Upper lobe of right lung (tissue), 1 donor: ENCODE results near the gene MRPS27. TPM values are rescaled to one million over a fixed set of nuclear protein-coding genes. Genes with fewer than 3 reads are reported as not detected.
"Not testable (repeated sequence)": the region's sequence is repeated elsewhere in the genome, so short reads cannot be mapped to it uniquely, and the experiment has no call there.

ENCODE experiments used
- ATAC-seq: fragments of 200-7000 bp; cut with Tn5 transposase; one replicate; pipeline ENCODE4 v1.9.1; 2020; ENCODE audit warnings: mild to moderate bottlenecking, moderate library complexity
- DNase-seq: peaks from one replicate; pipeline ENCODE4 v3.0.0-alpha.2; 2020
- H3K27ac ChIP-seq: fragments of 200-600 bp; one replicate; pipeline ENCODE4 v1.8.0; 2022
- H3K27me3 ChIP-seq: fragments of 200-600 bp; one replicate; pipeline ENCODE4 v1.8.0; 2022; ENCODE audit warnings: mild to moderate bottlenecking
- H3K36me3 ChIP-seq: fragments of 200-600 bp; one replicate; pipeline ENCODE4 v1.8.0; 2022
- H3K4me1 ChIP-seq: fragments of 200-600 bp; one replicate; pipeline ENCODE4 v1.8.0; 2022
- H3K4me3 ChIP-seq: fragments of 200-600 bp; one replicate; pipeline ENCODE4 v1.8.0; 2022; ENCODE audit warnings: mild to moderate bottlenecking
- H3K9me3 ChIP-seq: fragments of 200-600 bp; one replicate; pipeline ENCODE4 v1.8.0; 2022
- CTCF ChIP-seq: fragments of 200-600 bp; IDR thresholded peaks from one replicate; pipeline ENCODE4 v1.8.0; 2022; ENCODE audit warnings: antibody characterized with exemption
- intact Hi-C: fragments of 100-400 bp; cut with DNase I; formaldehyde crosslinking; loops from one replicate; pipeline ENCODE4 v1.11.0; 2022
- microRNA-seq: library from miRNA; unstranded; fragments of <30 nt; microRNA quantifications from one replicate; pipeline ENCODE4 v1.2.0, GENCODE V29; 2020; ENCODE audit warnings: borderline microRNAs expressed
- total RNA-seq: library from RNA; stranded (reverse); fragmentation: NEBNext Ultra II Directional; extraction: Animal tissue kit (Norgen Biotek cat#: 25700); gene quantifications from one replicate; pipeline ENCODE4 v1.2.1, GENCODE V29; 2021
- donor health status: DM: no; HTN: yes; CAD: no; lungs with severe emphysema.

MRPS27 gene
- total RNA-seq, 1 donor from 2014 or later = 34.2 TPM

DNA sequence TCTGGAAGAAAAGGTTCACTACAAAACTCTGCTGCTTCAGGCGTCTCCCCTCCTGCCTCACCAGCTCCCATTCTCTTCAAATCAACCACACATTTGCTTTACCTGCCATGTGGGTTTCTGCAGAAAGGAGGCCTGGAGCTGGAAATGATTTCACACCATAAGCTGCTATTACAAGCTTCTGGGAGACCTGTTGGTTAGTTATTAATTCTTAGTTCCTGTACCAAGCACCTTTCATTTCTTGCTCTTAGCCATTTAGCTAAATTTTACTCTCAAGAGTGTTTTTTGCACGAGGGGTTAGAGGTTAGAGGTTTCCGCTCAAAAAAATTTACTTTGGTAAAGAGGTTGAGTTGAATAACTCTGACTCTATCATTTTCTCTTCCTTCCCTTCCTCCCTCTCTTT, 142.5 kb downstream of the MRPS27 start:
- no peak overlapping the region for H3K4me3 ChIP-seq
- no peaks in the 10 kb centered on the region for H3K36me3 ChIP-seq
- TF ChIP-seq CTCF = no peak
- H3K27ac ChIP-seq = no peak overlapping the region
- intact Hi-C loops = no loop called here
- no peaks in the 10 kb centered on the region for H3K27me3 ChIP-seq
- no peaks in the 10 kb centered on the region for H3K9me3 ChIP-seq
- H3K4me1 ChIP-seq = no peaks in the 10 kb centered on the region
- DNase-seq = no peak
- no peak for ATAC-seq

DNA sequence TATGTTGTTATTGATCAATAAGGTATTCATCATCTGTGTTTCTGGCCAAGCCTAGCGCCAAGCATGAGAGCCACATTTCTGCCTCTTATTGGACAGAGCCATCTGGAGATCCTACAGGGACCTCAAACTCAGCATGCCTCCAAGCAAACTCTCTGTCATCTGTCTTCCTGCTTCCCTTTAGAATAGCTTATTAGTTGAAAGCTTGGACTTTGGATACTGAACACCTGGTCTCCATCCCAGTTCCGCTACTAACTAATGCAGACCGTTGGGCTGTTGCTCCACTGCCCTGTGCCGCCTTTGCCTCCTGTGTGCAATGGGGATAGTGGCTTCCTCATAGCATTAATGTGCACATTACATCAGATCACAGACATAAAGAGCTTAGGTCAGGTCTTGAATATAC, 147.3 kb downstream of the MRPS27 start:
- no peaks in the 10 kb centered on the region for H3K36me3 ChIP-seq
- intact Hi-C loops = no loop called here
- DNase-seq (no peak), ATAC-seq (no peak)
- no peaks in the 10 kb centered on the region for H3K4me1 ChIP-seq
- H3K9me3 ChIP-seq = no peaks in the 10 kb centered on the region
- H3K27me3 ChIP-seq = no peaks in the 10 kb centered on the region
- no peak for TF ChIP-seq CTCF
- H3K27ac ChIP-seq = no peak overlapping the region
- H3K4me3 ChIP-seq = no peak overlapping the region

DNA sequence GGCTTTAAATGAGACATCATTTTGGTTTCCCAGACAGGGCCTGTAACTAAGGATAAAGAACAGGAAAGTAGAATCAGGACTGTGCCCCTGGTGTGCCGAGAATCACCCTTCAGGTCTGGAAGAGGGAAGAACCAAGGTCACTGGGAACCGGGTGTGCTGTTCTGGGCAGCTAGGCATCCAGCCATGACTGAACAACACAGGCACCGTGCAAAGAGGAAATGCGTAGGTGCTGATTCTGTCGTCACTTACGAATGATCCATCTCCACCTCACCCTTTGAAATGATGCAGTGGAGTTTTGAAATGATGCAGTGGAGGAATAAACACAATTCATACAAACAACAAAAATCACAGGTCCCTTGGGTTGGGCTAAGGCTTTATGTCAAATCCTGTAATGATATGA, 148.4 kb downstream of the MRPS27 start:
- no peak for TF ChIP-seq CTCF
- no peak overlapping the region for H3K27ac ChIP-seq

DNA sequence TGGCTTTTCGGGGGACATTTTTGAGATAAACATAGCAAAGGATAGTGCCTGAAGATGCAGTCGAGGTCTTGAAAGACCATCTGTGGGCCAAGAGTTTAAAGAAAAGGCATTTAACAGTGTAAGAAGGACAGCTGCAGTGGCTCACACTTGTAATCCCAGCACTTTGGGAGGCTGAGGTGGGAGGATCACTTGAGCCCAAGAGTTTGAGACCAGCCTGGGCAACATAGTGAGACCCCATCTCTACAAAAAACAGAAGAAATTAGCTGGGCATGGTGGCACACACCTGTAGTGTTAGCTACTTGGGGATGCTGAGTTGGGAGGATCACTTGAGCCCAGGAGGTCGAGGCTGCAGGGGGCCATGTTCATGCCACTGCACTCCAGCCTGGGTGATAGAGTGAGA, 148.9 kb downstream of the MRPS27 start:
- not testable (repeated sequence) for H3K27ac ChIP-seq

More for the DNA sequence above, 148.4 kb downstream of the MRPS27 start:
- Histone ChIP-seq H3K9me3 (no peaks in the 10 kb centered on the region), H3K4me3 (no peak overlapping the region), H3K36me3 (no peaks in the 10 kb centered on the region), H3K4me1 (no peaks in the 10 kb centered on the region), H3K27me3 (no peaks in the 10 kb centered on the region)
- ATAC-seq (no peak), DNase-seq (no peak)
- intact Hi-C loops = no loop called here

GRCh38 chr5:72170101-72170500, 149.9 kb downstream of the MRPS27 start:
- Histone ChIP-seq H3K27me3 (no peaks in the 10 kb centered on the region), H3K4me1 (no peaks in the 10 kb centered on the region), H3K36me3 (no peaks in the 10 kb centered on the region), H3K4me3 (no peak overlapping the region), H3K27ac (no peak overlapping the region), H3K9me3 (no peaks in the 10 kb centered on the region)
- ATAC-seq = no peak
- DNase-seq = no peak
- TF ChIP-seq CTCF = no peak
- intact Hi-C loops = no loop called here

More for the DNA sequence above, 148.9 kb downstream of the MRPS27 start:
- H3K4me1 ChIP-seq, ATAC-seq, intact Hi-C loops, H3K9me3 ChIP-seq, H3K36me3 ChIP-seq, H3K4me3 ChIP-seq, DNase-seq, H3K27me3 ChIP-seq: not testable (repeated sequence)

Small RNAs within 50 kb of the gene (microRNA-seq; reads per million reads assigned to microRNA genes)
- gene MIR4803 = not detected

Other genes starting within 250 kb of the MRPS27 start
- 20.5 TPM for gene MAP1B, start 212.8 kb downstream of the MRPS27 start, total RNA-seq
- 6.5 TPM for gene PTCD2, start 133 bp upstream of the MRPS27 start, total RNA-seq
- 12.2 TPM for gene ZNF366, start 187.2 kb upstream of the MRPS27 start, total RNA-seq